HepG2 (cell line): ENCODE results near the gene PCBP4. TPM values are rescaled to one million over a fixed set of nuclear protein-coding genes. Genes with fewer than 3 reads are reported as not detected.

Experiments used
- ATAC-seq: fragments of 200-7000 bp; cut with Tn5 transposase; 3 replicates; pipeline ENCODE4 v1.9.1; 2020; ENCODE audit warnings: mild to moderate bottlenecking, moderate library complexity
- BruUV-seq: library from RNA; stranded (reverse); fragments of 400-500 nt; replicated peaks from 2 replicates; lab custom pipeline; 2021; lab: Mats Ljungman, UMichigan
- CTCF ChIA-PET: fragments of 300-600 bp; formaldehyde crosslinking; extraction: SDS; loops from one replicate; lab custom pipeline; 2021; ENCODE audit warnings: low total read pairs, inconsistent platforms, low intra/inter-chr PET ratio; lab: Yijun Ruan, JAX
- POLR2A ChIA-PET: fragments of 350-600 bp; sonication (Branson Sonifier 250); formaldehyde crosslinking; loops from one replicate; lab custom pipeline; 2020; ENCODE audit warnings: antibody characterized with exemption, inconsistent platforms; lab: Yijun Ruan, JAX
- DNase-seq: peaks from one replicate; pipeline ENCODE4 v3.0.0-alpha.2; 2015; ENCODE audit warnings: low spot score
- FAIRE-seq: peaks from 3 replicates; lab custom pipeline; 2011; peaks lifted over from hg19 to GRCh38; lab: Jason Lieb, UNC
- H2AFZ ChIP-seq: one replicate; pipeline ENCODE4 v1.6.1; 2011; ENCODE audit warnings: low read length, inconsistent platforms
- H3K27ac ChIP-seq: fragments of 300-600 bp; 3 replicates; pipeline ENCODE4 v1.8.0; 2011; ENCODE audit warnings: mixed run types, mild to moderate bottlenecking, mixed read lengths, low read length, inconsistent platforms; ENCODE audit not compliant: insufficient read depth; ENCODE audit errors: extremely low read length
- H3K27me3 ChIP-seq, 2 experiments: fragments of 200-600 bp in 1 of 2; 2 replicates in 1 of 2; 3 replicates in 1 of 2; pipeline versions ENCODE4 v1.6.0 to v1.8.0; 2011; ENCODE audit warnings: low read length in 2 of 2, mild to moderate bottlenecking in 2 of 2, moderate library complexity in 2 of 2, inconsistent platforms in 1 of 2; ENCODE audit not compliant: insufficient read depth in 2 of 2, control insufficient read depth in 1 of 2
- H3K36me3 ChIP-seq, 2 experiments: fragments of 200-600 bp in 1 of 2; replicated peaks in 1 of 2; 2 replicates in 1 of 2; 3 replicates in 1 of 2; pipeline versions ENCODE4 v1.5.1 to v1.8.0; 2011; ENCODE audit warnings: low read length in 2 of 2, inconsistent platforms in 1 of 2; ENCODE audit not compliant: insufficient read depth in 2 of 2, control insufficient read depth in 1 of 2
- H3K4me1 ChIP-seq: 2 replicates; pipeline ENCODE4 v1.5.1; 2012; ENCODE audit warnings: low read length, inconsistent platforms; ENCODE audit not compliant: insufficient read depth
- H3K4me2 ChIP-seq: 2 replicates; pipeline ENCODE4 v1.6.0; 2011; ENCODE audit warnings: low read depth, low read length, inconsistent platforms
- H3K4me3 ChIP-seq, 3 experiments: fragments of 200-600 bp in 1 of 3; sonication (generic), shearing (Covaris generic) in 1 of 3; replicated peaks in 1 of 3; 2 replicates each; pipeline ENCODE4 v1.5.1; 2011 to 2016; ENCODE audit warnings: low read length in 3 of 3, inconsistent platforms in 2 of 3, low read depth in 2 of 3, mild to moderate bottlenecking in 2 of 3, control low read depth in 1 of 3, mixed read lengths in 1 of 3; ENCODE audit not compliant: insufficient read depth in 1 of 3
- H3K79me2 ChIP-seq: one replicate; pipeline ENCODE4 v1.6.1; 2011; ENCODE audit warnings: low read length, inconsistent platforms; ENCODE audit not compliant: insufficient read depth
- H3K9ac ChIP-seq: 2 replicates; pipeline ENCODE4 v1.6.0; 2011; ENCODE audit warnings: mild to moderate bottlenecking, low read depth, low read length, inconsistent platforms; ENCODE audit not compliant: insufficient read depth
- H3K9me3 ChIP-seq: 2 replicates; pipeline ENCODE4 v1.5.1; 2012; ENCODE audit warnings: mild to moderate bottlenecking, low read length
- H4K20me1 ChIP-seq: 2 replicates; pipeline ENCODE4 v1.6.0; 2011; ENCODE audit warnings: inconsistent platforms, mild to moderate bottlenecking, low read length, moderate library complexity; ENCODE audit not compliant: insufficient read depth
- CEBPB ChIP-seq: IDR thresholded peaks from 2 replicates; pipeline ENCODE4 v1.6.1; 2011; ENCODE audit warnings: low read depth, low read length, improper control_type of control experiment, borderline replicate concordance
- FOXK2 ChIP-seq: fragments of 450-650 bp; IDR thresholded peaks from 2 replicates; pipeline ENCODE4 v1.6.1; 2016
- GPN1 ChIP-seq: sonication (generic); formaldehyde crosslinking; IDR thresholded peaks from 2 replicates; pipeline ENCODE4 v1.5.1; 2020; ENCODE audit warnings: missing genetic modification reagents, borderline replicate concordance
- MED8 ChIP-seq: sonication (generic); formaldehyde crosslinking; IDR thresholded peaks from 2 replicates; pipeline ENCODE4 v1.8.1; 2023; ENCODE audit warnings: mild to moderate bottlenecking, missing genetic modification reagents; ENCODE audit not compliant: insufficient replicate concordance
- MEIS2 ChIP-seq: sonication (generic); formaldehyde crosslinking; IDR thresholded peaks from 2 replicates; pipeline ENCODE4 v1.9.0; 2021; ENCODE audit warnings: mild to moderate bottlenecking, missing genetic modification reagents
- NCOA1 ChIP-seq: sonication (generic); formaldehyde crosslinking; IDR thresholded peaks from 2 replicates; pipeline ENCODE4 v1.9.0; 2021; ENCODE audit warnings: missing genetic modification reagents
- STAT6 ChIP-seq: sonication (generic); formaldehyde crosslinking; IDR thresholded peaks from 2 replicates; pipeline ENCODE4 v1.4.0; 2020; ENCODE audit warnings: missing genetic modification reagents, mild to moderate bottlenecking, borderline replicate concordance
- SYNCRIP ChIP-seq: fragments of 200-400 bp; formaldehyde crosslinking; IDR thresholded peaks from 2 replicates; pipeline ENCODE4 v1.6.1; 2018; ENCODE audit warnings: mild to moderate bottlenecking, low read depth, low read length; ENCODE audit not compliant: insufficient read depth
- TARDBP ChIP-seq: sonication (generic); formaldehyde crosslinking; IDR thresholded peaks from 2 replicates; pipeline ENCODE4 v1.8.0; 2022; ENCODE audit warnings: mild to moderate bottlenecking, missing genetic modification reagents
- TBP ChIP-seq: sonication (generic); formaldehyde crosslinking; IDR thresholded peaks from 2 replicates; pipeline ENCODE4 v1.5.0; 2020; ENCODE audit warnings: missing genetic modification reagents
- THYN1 ChIP-seq: sonication (generic); formaldehyde crosslinking; IDR thresholded peaks from 2 replicates; pipeline ENCODE4 v1.8.1; 2023; ENCODE audit warnings: low read depth, mild to moderate bottlenecking, moderate library complexity, missing genetic modification reagents, borderline replicate concordance
- ZNF17 ChIP-seq: sonication (generic); formaldehyde crosslinking; IDR thresholded peaks from 2 replicates; pipeline ENCODE4 v1.5.0; 2020; ENCODE audit warnings: mild to moderate bottlenecking, missing genetic modification reagents
- ZNF263 ChIP-seq: sonication (generic); formaldehyde crosslinking; IDR thresholded peaks from 2 replicates; pipeline ENCODE4 v1.4.0; 2020; ENCODE audit warnings: missing genetic modification reagents
- ZNF430 ChIP-seq: sonication (generic); formaldehyde crosslinking; IDR thresholded peaks from 2 replicates; pipeline ENCODE4 v1.9.0; 2021; ENCODE audit warnings: mild to moderate bottlenecking, missing genetic modification reagents
- ZNF589 ChIP-seq: sonication (generic); formaldehyde crosslinking; conservative IDR thresholded peaks from 2 replicates; pipeline ENCODE4 v1.8.0; 2022; ENCODE audit warnings: mild to moderate bottlenecking, moderate library complexity, missing genetic modification reagents
- ZNF674 ChIP-seq: sonication (generic); formaldehyde crosslinking; IDR thresholded peaks from 2 replicates; pipeline ENCODE4 v1.5.0; 2020; ENCODE audit warnings: low read depth, mild to moderate bottlenecking, missing genetic modification reagents
- WGBS: methylation state at CpG from one replicate; pipeline ENCODE4 v1.1.6; 2017; ENCODE audit warnings: low lambda C conversion rate; 5-methylcytosine and 5-hydroxymethylcytosine counted together
- in situ Hi-C: cut with HindIII; loops from 2 replicates; pipeline ENCODE4 v1.10.0; 2017; ENCODE audit warnings: low pct_unique_long_range_greater_than_20kb; ENCODE audit not compliant: extremely low pct_ligation_motif_present
- intact Hi-C: fragments of 100-400 bp; cut with micrococcal nuclease; formaldehyde crosslinking; loops from one replicate; pipeline ENCODE4 v1.10.0; 2022; ENCODE audit not compliant: unreplicated experiment
- polyA plus RNA-seq, 8 experiments: library from polyadenylated mRNA; depleted of rRNA in 3 of 8; stranded (reverse) in 7 of 8; unstranded in 1 of 8; fragments of >200 nt; fragmentation: Illumina TruSeq in 4 of 8; extraction: Trizol in 4 of 8; gene quantifications; 2 replicates each; pipeline versions ENCODE4 v1.2.1 to v1.2.3, GENCODE V29; 2011 to 2016; ENCODE audit warnings: low read depth in 4 of 8, missing spikeins in 1 of 8, mixed read lengths in 1 of 8; ENCODE audit not compliant: insufficient read depth in 1 of 8
- total RNA-seq, 5 experiments: library from RNA; depleted of rRNA; stranded (reverse); fragments of >200 nt; fragmentation: Illumina TruSeq; extraction: Trizol; gene quantifications; 2 replicates each; pipeline ENCODE4 v1.2.3, GENCODE V29; 2016; ENCODE audit warnings: low read depth in 1 of 5
- TF ChIP-seq, protein P1 (sequence below): sonication (generic); formaldehyde crosslinking; IDR thresholded peaks from 2 replicates; pipeline ENCODE4 v1.4.0; 2020; ENCODE audit warnings: missing genetic modification reagents

PCBP4 gene
- total and polyA plus RNA-seq, 2 of the 13 experiments (the other 11 are each of a cell fraction or from before 2014, with no cell fraction given) = 36.8 to 51.3 TPM

DNA sequence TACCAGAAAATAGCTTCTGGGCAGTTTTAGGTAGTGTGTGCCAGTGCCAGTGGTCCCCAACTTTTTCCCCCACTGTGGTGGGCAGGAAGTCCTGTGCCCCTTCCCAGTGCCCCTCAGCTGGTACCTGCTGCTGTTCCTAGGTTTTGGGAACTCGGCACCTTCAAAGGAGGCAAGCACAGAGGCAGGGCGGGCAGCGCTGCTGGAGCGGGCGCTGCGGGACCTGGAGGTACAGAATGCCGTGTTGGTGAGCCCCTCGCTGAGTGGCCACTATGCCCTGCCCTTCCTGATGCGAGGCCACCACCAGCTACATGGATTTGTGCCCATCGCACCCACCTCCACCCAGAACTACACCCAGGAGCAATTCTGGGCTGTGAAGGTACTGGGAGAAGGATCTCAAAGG, 13.0 kb upstream of the PCBP4 start:
- 100% methylated on average over 2 of the region's 10 CpGs for WGBS
- no peak for TF ChIP-seq NCOA1 (CRISPR knock-in tag)
- no peak for TF ChIP-seq ZNF17 (CRISPR knock-in tag)
- TF ChIP-seq TARDBP (CRISPR knock-in tag) = no peak
- no peak for TF ChIP-seq SYNCRIP
- TF ChIP-seq ZNF430 = no peak
- TF ChIP-seq ZNF589 (CRISPR knock-in tag) = no peak
- TF ChIP-seq TBP (CRISPR knock-in tag) = no peak
- no peak for TF ChIP-seq THYN1 (CRISPR knock-in tag)
- TF ChIP-seq ZNF674 (CRISPR knock-in tag) = no peak
- no peak for TF ChIP-seq ZNF263
- no peak for TF ChIP-seq STAT6 (CRISPR knock-in tag)
- no peak for TF ChIP-seq GPN1 (CRISPR knock-in tag)
- TF ChIP-seq CEBPB = no peak
- TF ChIP-seq, protein P1, sequence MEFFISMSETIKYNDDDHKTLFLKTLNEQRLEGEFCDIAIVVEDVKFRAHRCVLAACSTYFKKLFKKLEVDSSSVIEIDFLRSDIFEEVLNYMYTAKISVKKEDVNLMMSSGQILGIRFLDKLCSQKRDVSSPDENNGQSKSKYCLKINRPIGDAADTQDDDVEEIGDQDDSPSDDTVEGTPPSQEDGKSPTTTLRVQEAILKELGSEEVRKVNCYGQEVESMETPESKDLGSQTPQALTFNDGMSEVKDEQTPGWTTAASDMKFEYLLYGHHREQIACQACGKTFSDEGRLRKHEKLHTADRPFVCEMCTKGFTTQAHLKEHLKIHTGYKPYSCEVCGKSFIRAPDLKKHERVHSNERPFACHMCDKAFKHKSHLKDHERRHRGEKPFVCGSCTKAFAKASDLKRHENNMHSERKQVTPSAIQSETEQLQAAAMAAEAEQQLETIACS (CRISPR knock-in tag) = no peak
- TF ChIP-seq MEIS2 (CRISPR knock-in tag) = no peak
- TF ChIP-seq MED8 (CRISPR knock-in tag) = no peak
- TF ChIP-seq FOXK2 = no peak
- H3K9me3 ChIP-seq = no peaks in the 10 kb centered on the region
- ChIA-PET POLR2A (interaction anchor here (6.4 kb wide), 1 partner anchor 37 kb away, joined by 99 read pairs; the partner anchor contains the start of genes PARP3 and RRP9), CTCF (no interaction called here)
- no TSS peak for BruUV-seq
- DNase-seq (no peak), FAIRE-seq (no peak), ATAC-seq (no peak)
- H3K27ac ChIP-seq = no peak overlapping the region
- no peak overlapping the region for H3K9ac ChIP-seq
- H4K20me1 ChIP-seq = no peaks in the 10 kb centered on the region
- peaks cover 41% of the 10 kb centered on the region for H3K4me1 ChIP-seq
- H3K79me2 ChIP-seq = peaks cover 14% of the 10 kb centered on the region
- in situ Hi-C loops = no loop called here
- H3K36me3 ChIP-seq = no peaks in the 10 kb centered on the region; a peak in 1 of 5 replicates
- H3K4me3 ChIP-seq = no peak overlapping the region
- intact Hi-C loops = no loop called here
- no peaks in the 10 kb centered on the region for H3K27me3 ChIP-seq
- no peak overlapping the region for H3K4me2 ChIP-seq
- H2AFZ ChIP-seq = no peak overlapping the region
